Measurements from ENCODE around the gene DIDO1.
"Not testable (repeated sequence)": the region's sequence is repeated elsewhere in the genome, so short reads cannot be mapped to it uniquely, and the experiment has no call there.

The DIDO1 gene

GRCh38 chr20:62876902-62877816, 49.1 kb downstream of the DIDO1 start:
- peak; percentile 28 for DNase-seq

- DNase-seq, result no peak
These were observed 49.8 kb downstream of the DIDO1 start for GRCh38 chr20:62876501-62876901.

DNA sequence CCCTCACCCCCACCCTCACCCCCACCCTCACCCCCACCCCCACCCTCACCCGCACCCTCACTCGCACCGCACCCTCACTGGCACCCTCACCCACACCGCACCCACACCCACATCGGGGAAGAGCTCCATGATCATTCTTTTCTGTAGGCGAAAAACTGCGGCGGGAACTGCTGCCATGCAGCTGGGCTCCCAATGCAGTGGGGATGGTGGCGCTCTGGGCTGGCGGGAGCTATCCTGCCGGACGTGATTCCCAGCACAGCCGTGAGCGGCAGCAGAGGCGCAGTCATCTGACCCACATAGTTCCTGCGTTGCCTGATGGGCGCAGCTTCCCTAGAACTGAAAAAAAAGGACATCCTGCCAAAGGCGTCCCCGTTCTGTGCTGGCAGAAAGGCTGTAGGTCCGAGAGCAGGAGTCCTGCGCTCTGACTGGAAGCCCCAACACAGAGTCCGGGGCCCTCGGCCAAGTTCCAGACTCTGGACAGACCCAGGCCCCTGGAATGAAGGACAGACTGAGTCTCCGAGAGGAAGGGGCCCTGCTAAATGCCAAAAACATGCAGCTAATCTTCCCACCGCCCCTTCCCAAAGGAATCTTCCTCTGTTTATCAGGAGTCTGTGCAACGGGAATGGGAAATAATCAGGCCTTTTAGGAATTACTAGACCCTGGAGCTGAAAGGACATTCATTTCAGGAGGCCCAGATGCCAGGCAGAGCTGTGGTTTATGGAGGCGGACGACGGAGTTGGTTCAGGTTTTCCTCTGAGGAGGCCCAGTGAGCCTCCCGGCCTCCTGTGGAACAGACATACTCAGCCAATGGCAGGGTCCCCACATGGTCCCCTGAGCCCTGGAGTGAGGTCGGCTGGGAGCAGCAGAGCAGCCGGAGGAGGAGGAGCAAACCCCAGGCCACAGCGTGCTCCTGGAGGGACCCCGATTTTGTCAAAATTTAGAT, 50.6 kb downstream of the DIDO1 start:
- DNase-seq, result peak; percentile 89

DNA sequence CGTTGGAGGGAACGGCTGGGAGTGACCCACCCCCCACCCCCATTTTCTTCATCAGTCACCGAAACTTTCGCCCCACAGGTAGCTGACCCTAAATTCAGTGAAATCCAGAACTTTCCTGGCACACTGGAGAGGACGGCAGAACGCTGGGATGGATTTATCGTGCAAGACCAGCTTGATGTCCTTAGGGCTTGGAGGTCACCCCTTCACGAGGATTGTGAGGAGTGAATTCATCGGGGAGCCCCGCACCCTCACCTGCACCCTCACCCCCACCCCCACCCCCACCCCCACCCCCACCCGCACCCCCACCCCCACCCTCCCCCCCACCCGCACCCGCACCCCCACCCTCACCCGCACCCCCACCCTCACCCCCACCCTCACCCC, 51.4 kb downstream of the DIDO1 start:
- DNase-seq, result no peak

DNA sequence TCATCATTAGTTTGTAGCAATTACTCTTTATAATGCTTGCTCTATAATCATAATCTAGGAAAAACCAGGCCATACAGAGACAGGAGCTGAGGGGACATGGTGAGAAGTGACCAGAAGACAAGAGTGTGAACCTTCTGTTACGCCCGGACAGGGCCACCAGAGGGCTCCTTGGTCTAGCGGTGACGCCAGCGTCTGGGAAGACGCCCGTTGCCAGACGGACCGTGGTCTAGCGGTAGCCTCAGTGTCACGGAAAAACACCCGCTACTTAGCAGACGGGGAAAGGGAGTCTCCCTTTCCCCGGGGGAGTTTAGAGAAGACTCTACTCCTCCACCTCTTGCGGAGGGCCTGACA, 52.6 kb downstream of the DIDO1 start:
- DNase-seq, result peak; percentile 32

DNA sequence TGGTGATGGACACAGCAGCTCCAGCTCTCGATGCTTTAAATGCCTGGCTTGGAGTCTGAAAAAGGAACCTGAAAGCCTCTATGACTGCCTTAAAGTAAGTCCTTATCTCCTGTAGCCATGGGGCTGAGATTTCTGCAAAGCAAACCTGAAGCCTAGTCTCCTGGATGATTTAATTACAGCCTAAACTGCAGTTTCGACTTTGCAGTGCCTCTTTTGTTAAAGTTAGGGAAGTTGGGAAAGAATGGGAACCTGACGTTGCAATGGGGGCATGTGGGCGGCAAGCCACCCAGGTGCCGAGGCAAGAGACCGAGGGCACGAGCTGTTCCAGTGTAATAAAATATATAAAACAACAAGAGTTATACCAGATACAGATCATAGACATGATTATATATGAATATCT, 53.0 kb downstream of the DIDO1 start:
- DNase-seq, result no peak

DNA sequence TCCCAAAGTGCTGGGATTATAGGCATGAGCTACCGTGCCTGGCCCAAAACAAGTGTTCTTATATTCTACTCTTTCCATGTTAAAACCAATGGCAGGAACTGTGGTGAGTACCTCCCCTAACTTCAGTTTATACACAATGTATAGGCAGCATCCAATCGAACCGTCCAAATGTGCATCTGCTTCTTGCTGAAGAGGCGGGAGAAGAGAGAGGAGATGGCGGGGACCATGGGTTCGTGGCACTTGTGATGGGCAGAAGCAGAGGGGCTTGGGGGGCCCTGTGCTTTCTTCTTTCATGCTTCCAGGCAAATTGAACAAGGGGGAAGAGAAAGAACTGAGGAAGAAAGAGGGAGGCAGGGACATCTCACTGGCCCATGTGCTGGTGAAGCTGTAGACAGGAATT, 53.4 kb downstream of the DIDO1 start:
- DNase-seq, result no peak

DNA sequence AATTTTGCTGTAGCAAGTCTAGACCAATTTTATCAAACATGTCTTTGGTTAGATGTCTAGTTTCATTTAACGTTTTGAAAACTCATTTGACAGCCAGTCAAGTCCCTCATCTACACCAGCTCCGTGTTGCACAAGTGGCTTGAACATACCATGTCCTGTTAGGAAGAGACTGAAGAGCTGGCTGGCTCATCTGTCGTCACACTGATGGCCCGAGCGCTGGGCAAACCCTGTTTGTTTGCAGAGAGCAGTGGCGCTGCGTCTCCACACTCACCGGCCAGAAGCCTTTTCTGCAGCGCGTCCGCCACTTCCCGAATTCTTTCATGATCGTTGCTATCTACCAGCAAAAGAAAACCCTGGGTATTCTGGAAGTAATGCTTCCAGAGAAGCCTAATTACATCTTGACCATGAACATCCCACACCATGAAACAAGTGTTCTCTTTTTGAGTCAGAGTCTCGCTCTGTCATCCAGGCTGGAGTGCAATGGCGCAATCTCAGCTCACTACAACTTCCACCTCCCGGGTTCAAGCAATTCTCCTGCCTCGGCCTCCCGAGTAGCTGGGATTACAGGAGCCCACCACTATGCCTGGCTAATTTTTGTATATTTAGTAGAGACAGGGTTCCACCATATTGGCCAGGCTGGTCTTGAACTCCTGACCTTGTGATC, 54.0 kb downstream of the DIDO1 start:
- no peak for DNase-seq

- DNase-seq, result no peak
These were observed 62.1 kb downstream of the DIDO1 start for GRCh38 chr20:62864207-62864606.

DNA sequence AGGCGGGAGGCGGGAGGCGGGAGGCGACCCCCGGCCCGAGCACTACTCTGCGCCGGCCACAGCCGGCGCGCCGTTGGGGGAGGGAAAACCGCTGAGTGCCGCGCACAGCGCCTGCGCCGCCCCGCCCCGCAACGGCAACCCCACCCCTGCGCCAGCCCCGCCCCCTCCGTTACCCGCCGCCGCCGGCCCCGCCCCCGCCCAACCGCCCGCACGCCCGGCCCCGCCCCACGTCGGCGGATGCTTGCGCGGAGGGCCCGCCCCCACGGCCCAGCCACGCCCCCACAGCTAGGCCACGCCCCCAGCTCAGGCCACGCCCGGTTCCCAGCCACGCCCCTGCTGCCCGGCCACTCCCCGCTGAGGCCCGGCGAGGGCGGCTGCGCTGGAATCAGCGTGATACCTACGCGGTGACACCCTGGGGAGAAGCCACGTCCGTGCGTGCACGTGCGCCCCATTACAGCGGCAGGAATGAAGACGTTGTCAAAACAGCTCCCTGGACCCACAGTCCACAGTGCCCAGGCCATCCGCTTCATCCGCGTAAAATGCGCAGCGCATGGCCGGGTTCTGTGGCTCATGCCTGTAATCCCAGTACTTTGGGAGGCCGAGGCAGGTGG, 64.5 kb downstream of the DIDO1 start, which contains the start of gene TCFL5:
Gene TCFL5 (minus strand): TSS at position 97 of the 611 bp plus-strand sequence. CDS start 152 bp downstream, outside the sequence.
- peak; percentile 82 for DNase-seq

DNA sequence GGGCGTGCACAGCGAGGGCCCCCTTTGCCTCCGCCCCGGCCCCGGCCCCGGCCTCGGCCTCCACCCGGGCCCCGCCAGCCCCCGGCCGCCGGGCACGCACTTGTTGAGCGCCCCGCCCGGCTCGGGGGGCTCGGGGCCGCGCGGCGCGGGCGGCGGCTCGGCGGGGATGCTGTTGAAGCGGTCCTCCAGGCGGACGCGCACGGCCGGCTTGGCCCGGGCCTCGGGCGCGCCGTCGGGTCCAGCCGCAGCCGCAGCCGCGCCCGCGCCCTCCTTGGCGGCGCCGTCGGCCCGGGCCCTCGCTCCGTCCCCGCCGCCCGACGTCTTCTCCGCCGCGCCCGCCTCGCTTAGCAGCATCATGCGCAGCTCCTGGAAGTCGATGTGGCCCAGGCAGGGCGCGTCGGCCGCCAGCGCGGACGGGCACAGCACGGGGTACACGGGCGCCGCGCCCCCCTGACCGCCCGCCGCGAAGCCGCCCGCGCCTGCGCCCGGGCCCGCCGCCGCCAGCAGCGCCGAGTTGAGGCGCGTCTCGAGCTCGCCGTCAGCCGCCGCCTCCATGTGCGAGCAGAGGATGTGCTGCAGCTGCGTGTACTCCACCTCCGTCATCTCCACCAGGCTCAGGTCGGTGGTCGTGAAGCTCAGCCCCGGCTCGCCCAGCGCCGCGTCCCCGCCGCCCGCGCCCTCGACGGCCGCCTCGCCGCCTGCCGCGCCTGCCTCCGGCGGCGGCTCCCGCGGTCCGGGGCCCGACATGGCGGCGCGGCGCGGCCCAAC, 65.2 kb downstream of the DIDO1 start:
- DNase-seq, result peak; percentile 16

GRCh38 chr20:62860391-62860923, 65.8 kb downstream of the DIDO1 start:
- DNase-seq, result peak; percentile 25

DNA sequence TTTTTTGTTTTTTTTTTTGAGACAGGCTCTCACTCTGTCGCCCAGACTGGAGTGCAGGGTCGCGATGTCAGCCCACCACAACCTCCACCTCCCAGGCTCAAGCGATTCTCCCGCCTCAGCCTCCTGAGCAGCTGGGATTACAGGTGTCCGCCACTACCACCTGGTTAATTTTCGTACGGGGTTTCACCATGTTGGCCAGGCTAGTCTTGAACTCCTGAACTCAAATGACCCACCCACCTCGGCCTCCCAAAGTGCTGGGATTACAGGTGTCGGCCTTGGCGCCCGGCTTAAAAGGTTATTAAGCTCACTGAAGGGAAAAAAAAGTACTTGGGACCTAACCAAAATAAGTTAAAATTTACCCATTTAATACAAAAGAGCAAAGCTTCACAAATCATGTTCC, 66.6 kb downstream of the DIDO1 start:
- DNase-seq, result no peak

GRCh38 chr20:62858058-62858830, 68.1 kb downstream of the DIDO1 start:
- no peak for DNase-seq

GRCh38 chr20:62856931-62857619, 69.2 kb downstream of the DIDO1 start:
- no peak for DNase-seq

GRCh38 chr20:62855120-62855519, 71.2 kb downstream of the DIDO1 start:
- no peak for DNase-seq

DNA sequence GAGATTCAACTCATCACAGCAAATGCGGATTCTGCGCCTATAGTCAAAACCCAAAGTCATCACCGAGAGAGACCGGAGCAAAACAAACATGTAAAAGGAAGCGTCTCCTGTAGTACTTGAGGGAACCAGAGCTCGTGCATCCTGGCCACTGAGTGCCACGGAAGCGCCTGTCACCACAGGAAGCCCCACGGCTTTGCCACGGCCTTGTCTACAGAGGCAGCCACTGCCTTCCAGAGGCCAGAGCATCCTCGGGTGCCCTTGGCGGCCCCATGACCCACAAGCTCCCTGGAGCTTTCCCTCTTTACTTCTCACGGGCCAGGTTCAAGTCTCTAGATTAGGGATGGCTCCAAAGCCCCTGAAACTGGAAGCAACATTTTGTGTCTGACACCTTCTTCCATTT, 72.2 kb downstream of the DIDO1 start:
- no peak for DNase-seq

GRCh38 chr20:62853304-62853703, 73.0 kb downstream of the DIDO1 start:
- not testable (repeated sequence) for DNase-seq

GRCh38 chr20:62852841-62853240, 73.5 kb downstream of the DIDO1 start:
- DNase-seq, result no peak

DNA sequence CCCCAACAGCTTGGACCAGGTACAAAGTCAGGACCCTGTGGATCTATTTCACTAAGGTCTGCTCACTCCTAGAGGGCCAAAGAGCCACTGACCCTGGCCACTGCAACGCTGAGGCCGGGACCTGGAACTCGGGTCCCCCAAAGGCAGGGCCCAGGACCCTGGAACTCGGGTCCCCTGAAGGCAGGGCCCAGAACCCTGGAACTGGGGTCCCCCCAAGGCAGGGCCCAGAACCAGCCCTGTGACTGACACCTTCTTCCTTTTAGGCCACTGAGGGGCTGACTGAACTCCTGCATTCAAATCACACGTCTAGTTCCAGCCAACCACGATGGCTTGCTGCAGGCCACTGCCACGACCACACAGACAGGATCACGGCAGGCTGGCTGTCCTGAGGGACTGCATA, 74.1 kb downstream of the DIDO1 start:
- DNase-seq, result no peak
